HepG2 (cell line): ENCODE measurements around the gene MAP2K2. TPM values are rescaled to one million over a fixed set of nuclear protein-coding genes. Genes with fewer than 3 reads are reported as not detected.

ENCODE experiments used
- ATF2 ChIP-seq: sonication (generic); formaldehyde crosslinking; IDR thresholded peaks from 2 replicates; pipeline ENCODE4 v1.4.0; 2020; ENCODE audit warnings: missing genetic modification reagents
- EEA1 ChIP-seq: sonication (generic); formaldehyde crosslinking; IDR thresholded peaks from 2 replicates; pipeline ENCODE4 v1.5.1; 2020; ENCODE audit warnings: mild to moderate bottlenecking, missing genetic modification reagents, borderline replicate concordance
- HNRNPLL ChIP-seq: fragments of 200-400 bp; formaldehyde crosslinking; IDR thresholded peaks from 2 replicates; pipeline ENCODE4 v1.6.1; 2017; ENCODE audit warnings: mild to moderate bottlenecking, low read depth, low read length; ENCODE audit not compliant: poor library complexity, severe bottlenecking
- JDP2 ChIP-seq: sonication (generic); formaldehyde crosslinking; IDR thresholded peaks from 2 replicates; pipeline ENCODE4 v1.8.1; 2022; ENCODE audit warnings: missing genetic modification reagents, borderline replicate concordance
- PBX2 ChIP-seq: IDR thresholded peaks from 2 replicates; pipeline ENCODE4 v1.6.1; 2016; ENCODE audit warnings: control low read depth
- YY1 ChIP-seq: IDR thresholded peaks from 2 replicates; pipeline ENCODE4 v1.6.1; 2011; ENCODE audit warnings: low read length, low read depth, moderate library complexity, mild to moderate bottlenecking; ENCODE audit not compliant: insufficient read depth, insufficient replicate concordance
- ZBTB20 ChIP-seq: sonication (generic); formaldehyde crosslinking; IDR thresholded peaks from 2 replicates; pipeline ENCODE4 v1.8.1; 2023; ENCODE audit warnings: missing genetic modification reagents, low read depth, mild to moderate bottlenecking, borderline replicate concordance
- ZNF160 ChIP-seq: sonication (generic); formaldehyde crosslinking; IDR thresholded peaks from 2 replicates; pipeline ENCODE4 v1.8.0; 2022; ENCODE audit warnings: mild to moderate bottlenecking, inconsistent platforms, missing genetic modification reagents
- ZNF354B ChIP-seq: sonication (generic); formaldehyde crosslinking; IDR thresholded peaks from 2 replicates; pipeline ENCODE4 v1.8.0; 2022; ENCODE audit warnings: mild to moderate bottlenecking, missing genetic modification reagents
- ZNF407 ChIP-seq: sonication (generic); formaldehyde crosslinking; IDR thresholded peaks from one replicate; pipeline ENCODE4 v1.5.1; 2020; ENCODE audit warnings: mild to moderate bottlenecking, missing genetic modification reagents; ENCODE audit errors: not compliant biosample characterization
- ZNF414 ChIP-seq: sonication (generic); formaldehyde crosslinking; IDR thresholded peaks from 2 replicates; pipeline ENCODE4 v1.5.0; 2020; ENCODE audit warnings: missing genetic modification reagents
- ZNF550 ChIP-seq: sonication (generic); formaldehyde crosslinking; IDR thresholded peaks from 2 replicates; pipeline ENCODE4 v1.4.0; 2020; ENCODE audit warnings: mild to moderate bottlenecking, missing genetic modification reagents, borderline replicate concordance
- ZNF572 ChIP-seq: sonication (generic); formaldehyde crosslinking; IDR thresholded peaks from 2 replicates; pipeline ENCODE4 v1.5.1; 2020; ENCODE audit warnings: mild to moderate bottlenecking, missing genetic modification reagents
- ZNF773 ChIP-seq: sonication (generic); formaldehyde crosslinking; IDR thresholded peaks from 2 replicates; pipeline ENCODE4 v1.4.0; 2020; ENCODE audit warnings: missing genetic modification reagents, borderline replicate concordance
- ZUFSP ChIP-seq: sonication (generic); formaldehyde crosslinking; IDR thresholded peaks from 2 replicates; pipeline ENCODE4 v1.9.0; 2021; ENCODE audit warnings: missing genetic modification reagents, mild to moderate bottlenecking, borderline replicate concordance
- polyA plus RNA-seq, 8 experiments: library from polyadenylated mRNA; depleted of rRNA in 3 of 8; stranded (reverse) in 7 of 8; unstranded in 1 of 8; fragments of >200 nt; fragmentation: Illumina TruSeq in 4 of 8; extraction: Trizol in 4 of 8; gene quantifications; 2 replicates each; pipeline versions ENCODE4 v1.2.1 to v1.2.3, GENCODE V29; 2011 to 2016; ENCODE audit warnings: low read depth in 4 of 8, missing spikeins in 1 of 8, mixed read lengths in 1 of 8; ENCODE audit not compliant: insufficient read depth in 1 of 8
- total RNA-seq, 5 experiments: library from RNA; depleted of rRNA; stranded (reverse); fragments of >200 nt; fragmentation: Illumina TruSeq; extraction: Trizol; gene quantifications; 2 replicates each; pipeline ENCODE4 v1.2.3, GENCODE V29; 2016; ENCODE audit warnings: low read depth in 1 of 5

MAP2K2 gene
- total and polyA plus RNA-seq, 2 of the 13 experiments (the other 11 are each of a cell fraction or from before 2014, with no cell fraction given), result 70.3 to 80.9 TPM

- no peak for TF ChIP-seq ZNF407 (CRISPR knock-in tag)
- no peak for TF ChIP-seq PBX2 (CRISPR knock-in tag)
- no peak for TF ChIP-seq EEA1 (CRISPR knock-in tag)
- peak; percentile 13; the same call in 1 of the 2 replicates for TF ChIP-seq ATF2 (CRISPR knock-in tag)
- no peak for TF ChIP-seq ZUFSP
- TF ChIP-seq YY1, result no peak
- no peak for TF ChIP-seq ZNF160 (CRISPR knock-in tag)
- TF ChIP-seq ZNF354B, result no peak
- no peak for TF ChIP-seq ZNF414 (CRISPR knock-in tag)
- TF ChIP-seq HNRNPLL, result no peak
- TF ChIP-seq ZBTB20 (CRISPR knock-in tag), result no peak
- no peak for TF ChIP-seq ZNF572 (CRISPR knock-in tag)
- TF ChIP-seq ZNF773 (CRISPR knock-in tag), result no peak
- TF ChIP-seq JDP2 (CRISPR knock-in tag), result no peak
- TF ChIP-seq ZNF550 (CRISPR knock-in tag), result no peak; the same call in 1 of the 2 replicates
These were observed 63.2 kb downstream of the MAP2K2 start (continued) for GRCh38 chr19:4060621-4061177.
